ENCODE data around the gene FKBP15.

Gene FKBP15

DNA sequence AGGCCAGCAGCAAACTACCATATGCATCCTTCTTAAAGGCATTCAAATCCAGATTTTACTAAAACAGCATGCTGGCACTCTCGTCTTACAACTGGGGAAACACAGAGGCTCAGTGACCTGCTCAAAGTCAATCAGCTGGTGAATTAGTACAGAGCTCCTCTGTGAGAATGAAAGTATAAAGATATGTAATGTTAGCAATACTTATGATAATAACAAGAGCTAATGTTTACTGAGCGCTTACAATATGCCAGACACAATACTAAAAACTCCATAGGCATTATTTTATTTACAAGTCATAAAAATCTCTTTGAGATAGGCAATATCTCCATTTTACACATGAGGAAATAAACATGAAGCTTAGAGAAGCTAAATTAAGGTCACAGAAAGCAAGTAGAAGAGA, 28.6 kb downstream of the FKBP15 start:
- ATAC-seq: no peak
- no peak for TF ChIP-seq SNAI2 (CRISPR knock-in tag; IDR thresholded peaks at IDR 0.05)
- no peak for TF ChIP-seq ZFP3 (CRISPR knock-in tag; IDR thresholded peaks at IDR 0.05)
- TF ChIP-seq, protein P1, sequence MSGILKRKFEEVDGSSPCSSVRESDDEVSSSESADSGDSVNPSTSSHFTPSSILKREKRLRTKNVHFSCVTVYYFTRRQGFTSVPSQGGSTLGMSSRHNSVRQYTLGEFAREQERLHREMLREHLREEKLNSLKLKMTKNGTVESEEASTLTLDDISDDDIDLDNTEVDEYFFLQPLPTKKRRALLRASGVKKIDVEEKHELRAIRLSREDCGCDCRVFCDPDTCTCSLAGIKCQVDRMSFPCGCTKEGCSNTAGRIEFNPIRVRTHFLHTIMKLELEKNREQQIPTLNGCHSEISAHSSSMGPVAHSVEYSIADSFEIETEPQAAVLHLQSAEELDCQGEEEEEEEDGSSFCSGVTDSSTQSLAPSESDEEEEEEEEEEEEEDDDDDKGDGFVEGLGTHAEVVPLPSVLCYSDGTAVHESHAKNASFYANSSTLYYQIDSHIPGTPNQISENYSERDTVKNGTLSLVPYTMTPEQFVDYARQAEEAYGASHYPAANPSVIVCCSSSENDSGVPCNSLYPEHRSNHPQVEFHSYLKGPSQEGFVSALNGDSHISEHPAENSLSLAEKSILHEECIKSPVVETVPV (CRISPR knock-in tag; IDR thresholded peaks at IDR 0.05): no peak
- no peak for TF ChIP-seq OSR1 (CRISPR knock-in tag; IDR thresholded peaks at IDR 0.05)
- no peak for TF ChIP-seq ISL1 (CRISPR knock-in tag; IDR thresholded peaks at IDR 0.05)
- no peak for TF ChIP-seq CSDC2 (CRISPR knock-in tag; IDR thresholded peaks at IDR 0.05)
- TF ChIP-seq ARNTL (CRISPR knock-in tag; IDR thresholded peaks at IDR 0.05; ENCODE audit: borderline replicate concordance, low read depth): no peak
- TF ChIP-seq, protein P2, sequence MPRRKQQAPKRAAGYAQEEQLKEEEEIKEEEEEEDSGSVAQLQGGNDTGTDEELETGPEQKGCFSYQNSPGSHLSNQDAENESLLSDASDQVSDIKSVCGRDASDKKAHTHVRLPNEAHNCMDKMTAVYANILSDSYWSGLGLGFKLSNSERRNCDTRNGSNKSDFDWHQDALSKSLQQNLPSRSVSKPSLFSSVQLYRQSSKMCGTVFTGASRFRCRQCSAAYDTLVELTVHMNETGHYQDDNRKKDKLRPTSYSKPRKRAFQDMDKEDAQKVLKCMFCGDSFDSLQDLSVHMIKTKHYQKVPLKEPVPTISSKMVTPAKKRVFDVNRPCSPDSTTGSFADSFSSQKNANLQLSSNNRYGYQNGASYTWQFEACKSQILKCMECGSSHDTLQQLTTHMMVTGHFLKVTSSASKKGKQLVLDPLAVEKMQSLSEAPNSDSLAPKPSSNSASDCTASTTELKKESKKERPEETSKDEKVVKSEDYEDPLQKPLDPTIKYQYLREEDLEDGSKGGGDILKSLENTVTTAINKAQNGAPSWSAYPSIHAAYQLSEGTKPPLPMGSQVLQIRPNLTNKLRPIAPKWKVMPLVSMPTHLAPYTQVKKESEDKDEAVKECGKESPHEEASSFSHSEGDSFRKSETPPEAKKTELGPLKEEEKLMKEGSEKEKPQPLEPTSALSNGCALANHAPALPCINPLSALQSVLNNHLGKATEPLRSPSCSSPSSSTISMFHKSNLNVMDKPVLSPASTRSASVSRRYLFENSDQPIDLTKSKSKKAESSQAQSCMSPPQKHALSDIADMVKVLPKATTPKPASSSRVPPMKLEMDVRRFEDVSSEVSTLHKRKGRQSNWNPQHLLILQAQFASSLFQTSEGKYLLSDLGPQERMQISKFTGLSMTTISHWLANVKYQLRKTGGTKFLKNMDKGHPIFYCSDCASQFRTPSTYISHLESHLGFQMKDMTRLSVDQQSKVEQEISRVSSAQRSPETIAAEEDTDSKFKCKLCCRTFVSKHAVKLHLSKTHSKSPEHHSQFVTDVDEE (CRISPR knock-in tag; IDR thresholded peaks at IDR 0.05): no peak
- TF ChIP-seq, protein P3, sequence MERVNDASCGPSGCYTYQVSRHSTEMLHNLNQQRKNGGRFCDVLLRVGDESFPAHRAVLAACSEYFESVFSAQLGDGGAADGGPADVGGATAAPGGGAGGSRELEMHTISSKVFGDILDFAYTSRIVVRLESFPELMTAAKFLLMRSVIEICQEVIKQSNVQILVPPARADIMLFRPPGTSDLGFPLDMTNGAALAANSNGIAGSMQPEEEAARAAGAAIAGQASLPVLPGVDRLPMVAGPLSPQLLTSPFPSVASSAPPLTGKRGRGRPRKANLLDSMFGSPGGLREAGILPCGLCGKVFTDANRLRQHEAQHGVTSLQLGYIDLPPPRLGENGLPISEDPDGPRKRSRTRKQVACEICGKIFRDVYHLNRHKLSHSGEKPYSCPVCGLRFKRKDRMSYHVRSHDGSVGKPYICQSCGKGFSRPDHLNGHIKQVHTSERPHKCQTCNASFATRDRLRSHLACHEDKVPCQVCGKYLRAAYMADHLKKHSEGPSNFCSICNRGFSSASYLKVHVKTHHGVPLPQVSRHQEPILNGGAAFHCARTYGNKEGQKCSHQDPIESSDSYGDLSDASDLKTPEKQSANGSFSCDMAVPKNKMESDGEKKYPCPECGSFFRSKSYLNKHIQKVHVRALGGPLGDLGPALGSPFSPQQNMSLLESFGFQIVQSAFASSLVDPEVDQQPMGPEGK (CRISPR knock-in tag; IDR thresholded peaks at IDR 0.05; ENCODE audit: borderline replicate concordance): no peak
- TF ChIP-seq ZNF565 (CRISPR knock-in tag; conservative IDR thresholded peaks at IDR 0.05; ENCODE audit: low read depth): no peak
- TF ChIP-seq TOX (CRISPR knock-in tag; IDR thresholded peaks at IDR 0.05; ENCODE audit: borderline replicate concordance): no peak
- no peak for TF ChIP-seq PPARA (CRISPR knock-in tag; IDR thresholded peaks at IDR 0.05; ENCODE audit: borderline replicate concordance)
- TF ChIP-seq ZC3H10 (CRISPR knock-in tag; IDR thresholded peaks at IDR 0.05): no peak
- no peak for TF ChIP-seq ESRRG (CRISPR knock-in tag; IDR thresholded peaks at IDR 0.05)
- TF ChIP-seq, protein P4, sequence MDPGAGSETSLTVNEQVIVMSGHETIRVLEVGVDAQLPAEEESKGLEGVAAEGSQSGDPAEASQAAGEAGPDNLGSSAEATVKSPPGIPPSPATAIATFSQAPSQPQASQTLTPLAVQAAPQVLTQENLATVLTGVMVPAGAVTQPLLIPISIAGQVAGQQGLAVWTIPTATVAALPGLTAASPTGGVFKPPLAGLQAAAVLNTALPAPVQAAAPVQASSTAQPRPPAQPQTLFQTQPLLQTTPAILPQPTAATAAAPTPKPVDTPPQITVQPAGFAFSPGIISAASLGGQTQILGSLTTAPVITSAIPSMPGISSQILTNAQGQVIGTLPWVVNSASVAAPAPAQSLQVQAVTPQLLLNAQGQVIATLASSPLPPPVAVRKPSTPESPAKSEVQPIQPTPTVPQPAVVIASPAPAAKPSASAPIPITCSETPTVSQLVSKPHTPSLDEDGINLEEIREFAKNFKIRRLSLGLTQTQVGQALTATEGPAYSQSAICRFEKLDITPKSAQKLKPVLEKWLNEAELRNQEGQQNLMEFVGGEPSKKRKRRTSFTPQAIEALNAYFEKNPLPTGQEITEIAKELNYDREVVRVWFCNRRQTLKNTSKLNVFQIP (CRISPR knock-in tag; IDR thresholded peaks at IDR 0.05; ENCODE audit: borderline replicate concordance, low read depth): no peak
- no peak for TF ChIP-seq RARB (CRISPR knock-in tag; IDR thresholded peaks at IDR 0.05)
- no peak for TF ChIP-seq ZFP30 (CRISPR knock-in tag; IDR thresholded peaks at IDR 0.05)
- TF ChIP-seq ZNF70 (CRISPR knock-in tag; IDR thresholded peaks at IDR 0.05): no peak

DNA sequence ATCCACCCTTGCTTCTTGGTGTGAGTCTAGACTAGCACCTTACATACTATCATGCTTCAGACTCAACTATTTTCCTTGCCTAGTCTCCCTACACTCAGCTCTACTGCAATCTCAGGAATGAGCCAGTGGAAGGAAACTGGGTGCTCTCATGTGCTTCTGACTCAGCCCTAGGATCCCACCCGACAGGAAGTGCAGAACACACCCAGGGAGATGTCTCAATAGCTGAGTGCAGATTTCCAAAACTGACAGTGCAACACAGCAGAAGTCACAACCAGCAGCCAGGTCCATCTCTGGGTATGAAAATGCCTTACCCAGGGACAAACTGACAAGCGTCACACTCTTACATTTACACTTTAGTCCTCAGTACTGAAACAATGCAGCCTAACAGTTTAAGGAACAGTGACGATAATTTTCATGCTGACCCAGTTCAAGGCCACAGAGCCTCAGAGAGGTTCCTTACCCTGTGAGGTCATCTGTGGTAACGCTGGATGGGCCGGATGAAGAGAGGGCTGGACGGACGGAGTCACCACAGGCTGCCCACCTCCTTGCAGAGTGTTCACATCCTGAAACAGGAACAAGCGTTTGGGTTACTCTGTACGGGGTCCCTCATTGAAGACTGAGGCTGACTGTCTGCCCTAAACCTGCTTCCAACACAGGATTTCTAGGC, 33.0 kb downstream of the FKBP15 start:
- ATAC-seq: peak; percentile 39; the same call in 2 of the 3 replicates

More for the DNA sequence above, 33.0 kb downstream of the FKBP15 start:
- TF ChIP-seq, protein P3 (CRISPR knock-in tag; IDR thresholded peaks at IDR 0.05; ENCODE audit: borderline replicate concordance): no peak
- TF ChIP-seq OSR1 (CRISPR knock-in tag; IDR thresholded peaks at IDR 0.05): no peak
- TF ChIP-seq ZNF8 (CRISPR knock-in tag; IDR thresholded peaks at IDR 0.05): no peak
- no peak for TF ChIP-seq ZFP30 (CRISPR knock-in tag; IDR thresholded peaks at IDR 0.05)
- TF ChIP-seq, protein P2 (CRISPR knock-in tag; IDR thresholded peaks at IDR 0.05): no peak

All from SK-N-SH treated with all-trans-retinoic acid at 6 μM for 48 hours (cell line).